A673 (cell line): ENCODE measurements around the gene NKD1.

Source experiments
- EZH2 ChIP-seq: fragments of 200-600 bp; sonication (generic); IDR thresholded peaks from 2 replicates; pipeline ENCODE4 v1.6.1; 2017; ENCODE audit warnings: borderline replicate concordance, low read depth, mild to moderate bottlenecking, mixed read lengths, antibody characterized with exemption, low read length; ENCODE audit not compliant: poor library complexity, severe bottlenecking
- TF ChIP-seq, protein P1 (sequence below): fragments of 300-800, 200-600 bp; sonication (generic); conservative IDR thresholded peaks from 2 replicates; pipeline ENCODE4 v1.5.1; 2017; ENCODE audit warnings: low read depth, mild to moderate bottlenecking, antibody characterized with exemption, low read length, moderate library complexity, mixed read lengths

DNA sequence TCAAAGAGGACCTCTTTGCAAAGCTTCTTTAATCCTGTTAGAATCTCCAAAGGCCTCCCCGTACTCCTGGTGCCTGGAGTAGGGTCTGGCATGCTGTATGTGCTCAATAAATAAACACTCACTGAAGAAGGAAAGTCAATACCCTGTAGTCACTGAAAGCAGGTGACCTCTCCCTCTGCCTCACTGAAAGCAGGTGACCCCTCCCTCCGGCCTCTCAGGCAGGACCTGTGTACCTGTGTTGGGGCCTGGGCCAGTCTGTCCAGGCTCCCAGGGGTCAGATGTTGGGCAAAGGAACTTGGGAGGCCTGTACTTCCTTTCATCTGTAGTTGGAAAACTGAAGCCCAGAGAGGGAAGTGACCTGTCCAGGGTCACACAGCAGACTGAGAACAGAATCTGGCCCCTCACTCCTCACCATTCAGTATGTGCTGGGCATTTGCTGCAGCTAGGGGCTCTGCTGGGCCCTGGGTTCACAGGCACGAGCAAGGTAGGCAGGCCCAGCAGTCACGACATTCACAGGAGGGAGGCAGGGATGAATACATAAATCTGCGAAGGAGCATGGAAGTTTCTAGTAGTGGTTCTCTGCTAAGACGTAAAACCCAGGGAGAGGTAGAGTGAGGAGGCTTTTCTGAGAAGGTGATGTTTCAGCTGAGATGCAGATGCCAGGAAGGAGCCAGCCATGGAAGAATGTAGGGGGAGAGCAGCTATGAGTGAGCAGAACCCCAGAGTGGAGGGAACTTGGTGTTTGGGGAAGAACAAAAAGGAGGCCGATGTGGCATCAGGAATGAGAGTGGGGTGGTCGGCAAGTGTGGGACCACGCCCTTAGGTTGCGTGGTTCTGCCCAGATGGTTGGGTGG is 64.0 kb downstream of the NKD1 start:
- TF ChIP-seq EZH2: no peak
- TF ChIP-seq, protein P1, sequence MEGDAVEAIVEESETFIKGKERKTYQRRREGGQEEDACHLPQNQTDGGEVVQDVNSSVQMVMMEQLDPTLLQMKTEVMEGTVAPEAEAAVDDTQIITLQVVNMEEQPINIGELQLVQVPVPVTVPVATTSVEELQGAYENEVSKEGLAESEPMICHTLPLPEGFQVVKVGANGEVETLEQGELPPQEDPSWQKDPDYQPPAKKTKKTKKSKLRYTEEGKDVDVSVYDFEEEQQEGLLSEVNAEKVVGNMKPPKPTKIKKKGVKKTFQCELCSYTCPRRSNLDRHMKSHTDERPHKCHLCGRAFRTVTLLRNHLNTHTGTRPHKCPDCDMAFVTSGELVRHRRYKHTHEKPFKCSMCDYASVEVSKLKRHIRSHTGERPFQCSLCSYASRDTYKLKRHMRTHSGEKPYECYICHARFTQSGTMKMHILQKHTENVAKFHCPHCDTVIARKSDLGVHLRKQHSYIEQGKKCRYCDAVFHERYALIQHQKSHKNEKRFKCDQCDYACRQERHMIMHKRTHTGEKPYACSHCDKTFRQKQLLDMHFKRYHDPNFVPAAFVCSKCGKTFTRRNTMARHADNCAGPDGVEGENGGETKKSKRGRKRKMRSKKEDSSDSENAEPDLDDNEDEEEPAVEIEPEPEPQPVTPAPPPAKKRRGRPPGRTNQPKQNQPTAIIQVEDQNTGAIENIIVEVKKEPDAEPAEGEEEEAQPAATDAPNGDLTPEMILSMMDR: no peak
